ENCODE data around the gene TPX2.

DNA sequence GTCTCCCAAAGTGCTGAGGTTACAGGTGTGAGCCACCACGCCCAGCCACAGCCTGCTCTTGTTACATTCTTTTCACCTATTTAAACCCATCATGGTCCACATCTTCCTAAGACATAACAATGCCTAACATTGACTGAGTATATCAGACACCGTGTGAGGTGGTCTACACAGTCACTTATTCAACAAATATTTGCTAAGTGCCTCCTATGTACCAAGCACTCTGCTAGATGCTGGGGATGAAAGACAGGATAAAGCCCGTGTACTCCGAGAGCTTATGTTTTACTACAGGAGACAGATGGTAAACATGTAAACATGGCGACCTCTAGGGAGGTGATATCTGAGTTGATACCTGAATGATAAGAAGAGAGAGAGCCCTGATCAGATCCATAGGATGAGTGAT is 29.2 kb upstream of the TPX2 start:
- TF ChIP-seq, protein P1, sequence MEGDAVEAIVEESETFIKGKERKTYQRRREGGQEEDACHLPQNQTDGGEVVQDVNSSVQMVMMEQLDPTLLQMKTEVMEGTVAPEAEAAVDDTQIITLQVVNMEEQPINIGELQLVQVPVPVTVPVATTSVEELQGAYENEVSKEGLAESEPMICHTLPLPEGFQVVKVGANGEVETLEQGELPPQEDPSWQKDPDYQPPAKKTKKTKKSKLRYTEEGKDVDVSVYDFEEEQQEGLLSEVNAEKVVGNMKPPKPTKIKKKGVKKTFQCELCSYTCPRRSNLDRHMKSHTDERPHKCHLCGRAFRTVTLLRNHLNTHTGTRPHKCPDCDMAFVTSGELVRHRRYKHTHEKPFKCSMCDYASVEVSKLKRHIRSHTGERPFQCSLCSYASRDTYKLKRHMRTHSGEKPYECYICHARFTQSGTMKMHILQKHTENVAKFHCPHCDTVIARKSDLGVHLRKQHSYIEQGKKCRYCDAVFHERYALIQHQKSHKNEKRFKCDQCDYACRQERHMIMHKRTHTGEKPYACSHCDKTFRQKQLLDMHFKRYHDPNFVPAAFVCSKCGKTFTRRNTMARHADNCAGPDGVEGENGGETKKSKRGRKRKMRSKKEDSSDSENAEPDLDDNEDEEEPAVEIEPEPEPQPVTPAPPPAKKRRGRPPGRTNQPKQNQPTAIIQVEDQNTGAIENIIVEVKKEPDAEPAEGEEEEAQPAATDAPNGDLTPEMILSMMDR (IDR thresholded peaks at IDR 0.05) = no peak
- TF ChIP-seq POLR2A (IDR thresholded peaks at IDR 0.05) = no peak
